Endometrium (tissue), 2 donors: ENCODE measurements around the gene ZYG11B.
"Not testable (repeated sequence)": the region's sequence is repeated elsewhere in the genome, so short reads cannot be mapped to it uniquely, and the experiment has no call there.

Experiments
- FAIRE-seq: peaks from 2 replicates; lab custom pipeline; 2012; peaks lifted over from hg19 to GRCh38; lab: Jason Lieb, UNC
- donor health status: control.
- donor health status: control.

The ZYG11B gene

DNA sequence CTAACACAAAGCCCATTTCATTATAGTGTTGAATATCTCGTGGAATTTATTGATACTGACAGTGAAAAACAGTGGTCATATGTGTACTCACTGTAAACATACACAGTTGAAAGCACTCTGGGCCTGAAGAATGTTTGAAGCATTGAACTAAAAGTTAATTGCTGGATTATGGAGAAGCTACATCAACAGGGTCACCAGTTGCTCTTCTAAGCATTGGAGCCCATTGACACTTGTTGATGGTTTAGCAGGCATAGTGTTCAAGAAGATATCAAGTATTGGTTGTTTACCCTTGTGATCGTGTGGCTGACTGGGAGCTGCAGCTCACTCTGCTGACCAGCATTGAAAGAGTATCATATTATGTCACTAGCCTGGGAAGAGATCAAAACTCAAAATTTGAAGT is 126.6 kb downstream of the ZYG11B start:
- no peak for FAIRE-seq

DNA sequence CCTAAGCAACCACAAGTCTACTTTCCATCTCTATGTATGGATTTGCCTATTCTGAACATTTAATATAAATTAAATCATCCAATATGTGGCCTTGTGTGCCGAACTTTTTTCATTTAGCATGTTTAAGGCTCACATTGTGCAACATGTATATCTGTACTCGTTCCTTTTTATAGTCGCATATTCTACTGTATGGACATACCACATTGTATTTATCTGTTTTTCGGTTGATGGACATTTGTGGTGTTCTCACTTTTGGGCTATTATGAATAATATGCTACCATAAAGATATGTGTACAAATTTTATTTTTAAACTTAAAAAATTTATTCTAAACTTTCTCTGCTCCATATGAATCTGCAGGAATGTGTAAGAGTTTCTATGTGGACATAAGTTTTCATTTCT is 129.3 kb downstream of the ZYG11B start:
- FAIRE-seq = no peak

DNA sequence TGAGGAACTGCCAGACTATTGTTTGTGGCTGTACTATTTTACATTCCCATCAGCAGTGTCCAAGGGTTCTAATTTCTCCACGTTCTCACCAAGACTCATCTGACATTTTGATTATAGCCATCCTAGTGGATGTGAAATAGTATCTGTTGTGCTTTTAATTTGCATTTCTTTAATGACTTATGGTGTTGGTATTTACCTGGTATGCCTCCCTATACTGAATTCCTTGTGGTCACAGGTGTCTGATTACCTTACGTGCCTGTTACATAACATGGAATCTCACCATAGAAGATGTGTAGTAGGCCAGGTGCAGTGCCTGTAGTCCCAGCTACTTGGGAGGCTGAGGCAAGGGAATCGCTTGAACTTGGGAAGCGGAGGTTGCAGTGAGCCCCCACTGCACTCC is 129.8 kb downstream of the ZYG11B start:
- FAIRE-seq = no peak

- no peak for FAIRE-seq
These were observed 131.2 kb downstream of the ZYG11B start for GRCh38 chr1:52857443-52857842.

DNA sequence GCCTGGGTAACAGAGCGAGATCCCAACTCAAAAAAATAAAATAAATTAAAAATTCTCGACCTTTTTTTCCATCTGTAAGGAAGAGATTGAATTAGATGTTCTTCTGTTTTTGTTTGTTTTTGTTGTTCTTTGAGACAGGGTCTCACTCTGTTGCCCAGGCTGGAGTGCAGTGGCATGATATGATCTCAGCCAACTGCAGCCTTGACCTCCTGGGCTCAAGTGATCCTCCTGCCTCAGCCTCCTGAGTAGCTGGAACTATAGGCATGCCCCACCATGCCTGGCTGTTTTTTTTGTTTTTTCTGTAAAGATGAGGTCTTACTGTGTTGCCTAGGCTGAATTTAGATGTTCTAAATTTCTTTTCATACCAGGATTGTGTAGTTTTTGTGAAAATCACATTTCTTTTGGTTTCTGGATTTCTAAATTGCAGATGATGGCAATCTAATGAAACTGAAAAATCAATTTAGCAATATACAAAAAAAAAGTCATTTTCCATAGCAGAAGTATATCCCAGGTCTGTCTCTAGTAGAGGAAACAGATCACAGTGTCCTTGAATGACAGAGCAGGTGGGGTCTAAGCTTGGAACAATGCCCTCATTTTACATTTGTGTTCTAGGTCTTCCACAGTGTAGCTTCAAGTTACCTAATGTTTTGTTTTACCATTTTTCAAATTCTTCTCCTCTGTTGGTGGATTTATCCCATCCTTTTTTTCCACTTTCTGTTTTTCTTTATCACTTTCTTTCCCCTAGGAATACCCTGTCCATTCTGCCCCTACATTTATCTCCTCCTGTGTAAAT is 136.6 kb downstream of the ZYG11B start:
- no peak for FAIRE-seq

GRCh38 chr1:52867087-52867863 is 141.0 kb downstream of the ZYG11B start:
- no peak for FAIRE-seq

GRCh38 chr1:52869727-52870126 is 143.5 kb downstream of the ZYG11B start:
- not testable (repeated sequence) for FAIRE-seq

DNA sequence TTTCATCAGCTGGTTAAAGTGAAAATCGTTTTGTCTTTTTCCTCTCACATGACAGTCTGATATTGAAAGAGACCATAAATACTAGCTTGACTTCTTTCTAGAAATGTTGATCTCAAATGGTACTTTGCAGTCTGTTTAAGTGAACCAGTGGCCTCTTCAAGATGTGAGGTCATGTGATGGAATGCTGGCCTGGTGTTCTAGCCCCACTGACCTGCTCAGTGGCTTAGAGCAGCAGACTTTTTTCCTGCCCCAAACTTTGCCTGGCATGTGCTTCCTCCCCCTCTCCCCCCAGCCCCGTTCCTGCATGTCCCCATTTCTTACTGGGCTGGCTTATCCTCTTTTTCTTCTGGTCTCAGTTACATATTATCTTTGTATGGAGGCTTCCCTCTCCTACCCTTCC is 150.6 kb downstream of the ZYG11B start:
- no peak for FAIRE-seq
